Articular chondrocyte of knee joint (primary cell): Measurements from ENCODE around the gene SERPINB10. TPM values are rescaled to one million over a fixed set of nuclear protein-coding genes. Genes with fewer than 3 reads are reported as not detected.

Experiments used
- total RNA-seq: library from RNA; depleted of rRNA; stranded (reverse); fragments of >200 nt; gene quantifications from 2 replicates; pipeline ENCODE4 v1.2.3, GENCODE V29; 2012

Gene SERPINB10, protein sequence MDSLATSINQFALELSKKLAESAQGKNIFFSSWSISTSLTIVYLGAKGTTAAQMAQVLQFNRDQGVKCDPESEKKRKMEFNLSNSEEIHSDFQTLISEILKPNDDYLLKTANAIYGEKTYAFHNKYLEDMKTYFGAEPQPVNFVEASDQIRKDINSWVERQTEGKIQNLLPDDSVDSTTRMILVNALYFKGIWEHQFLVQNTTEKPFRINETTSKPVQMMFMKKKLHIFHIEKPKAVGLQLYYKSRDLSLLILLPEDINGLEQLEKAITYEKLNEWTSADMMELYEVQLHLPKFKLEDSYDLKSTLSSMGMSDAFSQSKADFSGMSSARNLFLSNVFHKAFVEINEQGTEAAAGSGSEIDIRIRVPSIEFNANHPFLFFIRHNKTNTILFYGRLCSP
- total RNA-seq: not detected in 2 replicates

DNA sequence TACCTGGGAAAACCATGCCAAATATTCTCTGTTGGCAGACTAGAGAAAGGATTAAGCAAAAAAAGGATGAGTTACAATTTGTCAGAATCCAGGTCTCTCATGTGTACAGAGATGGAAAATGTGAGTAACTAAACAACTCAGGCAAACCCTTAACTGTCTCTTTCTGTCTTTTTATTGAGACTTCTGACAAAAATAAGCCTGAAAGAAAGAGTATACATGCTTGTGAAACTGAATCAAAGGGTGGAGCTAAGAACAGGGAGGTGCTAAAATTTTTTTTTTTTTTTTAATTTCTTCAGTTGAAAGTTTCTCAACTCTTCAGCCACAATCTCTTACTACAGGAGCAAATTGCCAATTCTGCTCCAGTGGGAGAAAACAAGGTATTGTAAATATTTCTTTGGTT, at the start of gene SERPINB10:
TSS of gene SERPINB10 (plus strand) at position 295 of the 400 bp plus-strand sequence. CDS start 7,553 bp downstream, outside the sequence.

DNA sequence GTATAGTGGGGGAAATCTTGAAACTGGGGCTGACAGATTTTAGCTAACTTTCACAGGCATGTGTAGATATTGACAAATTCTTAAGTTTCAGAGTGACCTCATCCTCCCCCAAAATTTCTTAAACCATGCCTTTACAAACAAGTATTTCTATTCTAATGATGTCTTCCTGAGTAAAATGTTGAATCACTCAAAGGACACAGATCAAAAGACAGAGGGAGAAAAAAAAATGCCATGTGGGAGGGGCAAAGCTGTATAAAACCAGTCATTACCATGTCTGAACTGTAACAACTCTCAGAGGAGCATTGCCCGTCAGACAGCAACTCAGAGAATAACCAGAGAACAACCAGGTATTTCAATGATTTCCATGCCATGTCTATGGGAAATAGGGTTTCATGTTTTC, 20.3 kb upstream of the SERPINB10 start, which contains the start of gene SERPINB2:
TSS of gene SERPINB2 (plus strand) at position 282 of the 400 bp plus-strand sequence. CDS start 3,740 bp downstream, outside the sequence.

GRCh38 chr18:63949068-63949737, 41.4 kb downstream of the SERPINB10 start, which contains the start of gene HMSD:
Gene HMSD (plus strand): TSS chr18:63949301. CDS start chr18:63953456, 4,155 bp downstream.

GRCh38 chr18:63969942-63970808, 62.4 kb downstream of the SERPINB10 start, which contains the start of gene SERPINB8:
Gene SERPINB8 (plus strand): TSS chr18:63970081. CDS start chr18:63978309, 8,228 bp downstream.

Other genes with a start within 250 kb of the SERPINB10 start
- not detected in 2 replicates for gene SERPINB3, start 246.1 kb upstream of the SERPINB10 start, total RNA-seq
- gene SERPINB11, start 205.0 kb upstream of the SERPINB10 start, total RNA-seq: not detected in 2 replicates
- 0.11 TPM in 1 of 2 replicates, not detected in the other for gene SERPINB7, start 132.5 kb upstream of the SERPINB10 start, total RNA-seq
- gene SERPINB2, start 20.3 kb upstream of the SERPINB10 start, total RNA-seq: 0.22 TPM in 1 of 2 replicates, not detected in the other
- 0.11 TPM in 1 of 2 replicates, not detected in the other for gene HMSD, start 41.3 kb downstream of the SERPINB10 start, total RNA-seq
- 19.6 and 21.8 TPM in 2 replicates for gene SERPINB8, start 62.1 kb downstream of the SERPINB10 start, total RNA-seq
- gene LINC00305, start 241.1 kb downstream of the SERPINB10 start, total RNA-seq: not detected in 2 replicates